Stimulated activated CD4-positive, alpha-beta T cell treated with anti-CD3 and anti-CD28 coated beads, Interleukin-12 subunit alpha, Interleukin-12 subunit beta, amount 100 ng/mL, for 24 hours (primary cell): ENCODE results near the gene CAMTA1.

Experiments
- DNase-seq, 2 experiments: peaks; one replicate each; pipeline ENCODE4 v3.0.0-alpha.2; 2020; ENCODE audit warnings: low read depth in 2 of 2

Gene CAMTA1

GRCh38 chr1:7610936-7611335 is 825.7 kb downstream of the CAMTA1 start:
- DNase-seq, result no peak

DNA sequence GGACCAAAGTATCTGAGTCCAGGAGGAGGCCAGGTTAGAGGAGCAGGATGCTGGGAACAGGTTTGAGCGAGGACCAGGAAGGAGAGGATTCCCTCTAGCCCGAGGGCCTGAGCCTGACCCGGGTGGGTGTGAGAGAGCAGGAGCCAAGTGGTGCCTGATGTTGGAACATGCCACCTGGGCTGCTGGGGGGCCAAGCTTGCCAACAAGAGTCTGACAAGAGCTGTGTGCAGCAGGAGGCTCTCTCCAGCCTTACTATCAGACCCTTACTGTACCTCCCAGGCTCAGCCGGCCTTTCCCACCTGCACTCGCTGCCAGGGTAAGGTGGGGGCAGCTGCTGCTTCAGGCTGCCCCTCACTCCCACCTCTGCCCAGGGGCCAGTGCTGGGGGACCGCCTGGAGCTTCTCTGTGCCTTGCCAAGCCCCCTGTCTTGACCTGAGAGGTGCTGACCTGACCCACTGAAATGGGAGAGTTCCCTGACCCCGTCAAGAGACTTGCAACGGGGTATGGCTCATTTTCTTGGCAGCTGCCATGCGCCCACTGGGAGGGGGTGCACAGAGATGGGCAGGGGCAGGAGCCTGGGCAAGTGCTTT is 826.3 kb downstream of the CAMTA1 start:
- no peak for DNase-seq

GRCh38 chr1:7613106-7613850 is 828.0 kb downstream of the CAMTA1 start:
- no peak for DNase-seq

GRCh38 chr1:7613851-7614205 is 828.6 kb downstream of the CAMTA1 start:
- no peak for DNase-seq

- DNase-seq, result no peak
These were observed 829.4 kb downstream of the CAMTA1 start for GRCh38 chr1:7614576-7615074.

DNA sequence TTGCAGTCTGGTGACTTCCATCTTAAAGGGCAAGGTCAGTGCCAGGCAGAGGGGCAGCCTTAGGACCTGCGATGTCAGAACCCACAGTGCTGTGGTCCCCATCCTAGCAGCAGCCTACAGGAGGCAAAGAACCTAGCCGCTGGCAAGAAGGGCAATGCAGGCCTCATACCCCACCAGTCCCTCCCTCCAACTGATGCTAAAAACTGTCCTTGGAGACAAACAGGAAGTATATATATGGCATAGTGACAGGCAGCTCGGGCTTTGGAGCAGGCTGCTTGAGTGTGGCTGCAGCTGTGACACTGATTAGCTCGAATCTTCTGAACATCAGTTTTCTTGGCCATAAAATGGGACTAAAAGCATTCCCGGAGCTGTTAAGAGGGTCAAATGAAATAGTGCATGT is 829.9 kb downstream of the CAMTA1 start:
- DNase-seq, result no peak

- no peak for DNase-seq
These were observed 831.0 kb downstream of the CAMTA1 start for GRCh38 chr1:7616076-7616832.

DNA sequence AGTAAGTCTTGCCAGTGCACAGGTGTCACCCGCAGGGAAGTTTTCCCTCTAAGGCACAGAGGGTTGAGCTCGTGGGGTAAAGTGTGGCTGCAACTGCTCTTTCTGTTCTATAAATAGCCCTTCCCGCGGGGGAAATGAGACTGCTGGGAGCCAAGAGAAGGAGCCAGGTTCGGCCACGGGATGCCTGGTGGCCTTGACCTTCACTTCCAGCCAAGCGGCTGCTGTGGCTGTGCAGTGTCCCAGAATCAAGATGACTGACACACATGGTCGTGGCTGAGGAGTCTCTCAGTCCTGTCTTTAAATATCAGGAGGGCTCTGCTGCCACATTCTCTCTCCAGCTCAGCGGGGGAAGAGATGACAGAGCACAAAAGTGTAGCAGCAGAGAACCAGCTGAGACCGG is 831.7 kb downstream of the CAMTA1 start:
- DNase-seq, result no peak

DNA sequence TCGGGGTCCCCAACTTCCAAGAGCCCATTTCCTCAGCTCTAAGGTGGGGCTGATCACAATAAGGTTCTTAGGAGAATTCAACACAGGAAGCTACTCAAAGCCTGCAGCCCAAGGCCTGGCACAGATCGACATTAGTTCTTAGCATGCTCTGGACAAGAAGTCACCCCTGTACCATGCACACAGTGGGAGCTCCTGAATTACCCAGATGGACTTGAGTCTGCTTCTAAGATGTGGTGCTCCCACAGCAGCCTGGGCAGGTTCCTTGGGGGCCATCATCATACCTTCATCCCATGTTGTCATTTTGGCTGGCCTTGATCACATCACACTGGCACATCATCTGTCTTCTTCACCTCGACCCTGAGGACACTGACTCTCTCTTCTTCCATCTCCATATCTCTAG is 832.6 kb downstream of the CAMTA1 start:
- DNase-seq, result no peak

GRCh38 chr1:7620196-7620595 is 834.9 kb downstream of the CAMTA1 start:
- DNase-seq, result no peak

DNA sequence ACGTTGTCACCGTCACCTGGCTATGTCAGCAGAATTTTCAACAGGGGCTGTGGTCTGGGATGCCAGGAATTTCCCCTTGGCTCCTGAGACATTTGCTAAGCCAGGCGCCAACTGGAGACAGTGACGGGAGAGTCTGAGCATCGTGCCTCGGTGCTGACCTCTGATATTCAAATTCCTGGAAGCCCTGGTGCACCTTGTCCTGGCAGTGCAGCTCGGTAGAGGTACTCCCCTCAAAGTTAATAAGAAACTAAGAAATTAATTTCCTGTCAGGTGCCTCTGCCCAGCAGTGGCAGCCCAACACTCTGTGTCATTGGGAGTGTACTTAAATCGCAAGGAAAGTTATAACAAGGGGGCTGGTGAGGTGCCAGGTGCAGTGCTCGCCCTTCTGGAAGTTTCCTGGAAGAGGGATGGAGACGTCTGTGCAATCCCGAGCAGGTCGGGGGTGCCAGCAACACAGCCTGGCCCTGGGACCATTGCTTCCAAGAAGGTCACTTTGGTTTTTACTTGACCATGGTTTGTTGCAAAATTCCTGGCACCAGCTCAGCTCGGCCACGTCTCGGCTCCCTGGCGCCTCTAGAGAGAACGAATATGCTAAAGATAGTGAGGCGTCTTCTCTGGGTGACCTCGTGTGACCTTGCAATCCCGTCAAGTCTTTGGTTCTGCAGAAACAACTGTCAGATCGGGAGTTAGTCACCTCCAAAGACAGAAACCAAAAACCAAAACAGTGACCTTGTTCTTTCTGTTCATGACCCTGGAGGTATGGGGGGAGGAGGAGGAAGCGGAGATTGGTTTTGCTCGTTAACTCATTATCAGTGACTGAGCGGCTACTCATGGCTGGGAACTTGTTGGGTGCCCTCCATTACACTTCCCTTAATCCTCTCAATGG is 836.3 kb downstream of the CAMTA1 start:
- DNase-seq, result no peak

DNA sequence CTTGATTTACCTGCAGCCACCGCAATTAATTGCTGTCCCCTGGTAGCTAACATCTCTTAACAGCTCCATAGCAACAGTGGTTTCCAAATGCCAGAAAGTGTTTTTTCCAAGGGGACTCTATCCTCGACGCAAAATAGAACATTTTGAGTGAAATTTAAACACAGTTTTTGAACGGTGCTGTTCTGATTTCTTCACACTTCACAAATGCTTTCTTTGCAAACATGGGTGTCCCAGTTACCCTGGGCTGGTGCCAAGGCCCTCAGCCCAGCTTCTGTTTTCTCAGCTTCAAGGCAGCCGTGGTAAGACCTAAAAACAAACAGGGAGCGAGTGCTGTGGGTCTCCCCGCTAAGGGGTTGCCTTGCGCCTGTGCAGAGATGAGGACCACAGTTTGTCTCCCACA is 838.6 kb downstream of the CAMTA1 start:
- DNase-seq, result no peak

DNA sequence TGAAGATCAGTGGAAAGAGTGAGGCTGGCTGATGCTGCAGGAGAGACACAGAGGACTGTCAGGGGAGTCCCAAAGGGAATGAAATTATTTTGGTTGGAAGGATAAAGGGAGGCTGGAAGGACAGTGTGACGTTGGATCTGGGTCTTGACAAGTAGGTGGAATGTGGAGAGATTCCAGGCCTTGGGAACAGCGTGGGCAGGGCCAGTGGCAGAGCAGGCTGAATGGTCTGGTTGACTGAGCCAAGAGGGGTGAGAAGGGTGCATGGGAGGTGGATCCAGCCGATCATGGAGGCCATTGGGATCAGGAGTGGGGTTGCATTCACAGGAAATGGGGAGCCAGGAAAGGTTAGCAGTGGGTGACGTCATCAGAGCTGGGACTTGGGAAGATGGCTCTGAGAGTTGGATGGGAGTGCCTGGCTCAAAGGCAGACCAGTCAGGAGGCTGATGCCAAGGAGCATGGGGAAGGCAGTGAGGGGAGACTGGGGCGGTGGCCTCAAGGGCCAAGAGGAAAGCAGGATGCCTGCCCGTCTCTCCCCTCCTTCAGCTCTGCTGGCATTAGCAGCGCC is 839.6 kb downstream of the CAMTA1 start:
- DNase-seq, result no peak

DNA sequence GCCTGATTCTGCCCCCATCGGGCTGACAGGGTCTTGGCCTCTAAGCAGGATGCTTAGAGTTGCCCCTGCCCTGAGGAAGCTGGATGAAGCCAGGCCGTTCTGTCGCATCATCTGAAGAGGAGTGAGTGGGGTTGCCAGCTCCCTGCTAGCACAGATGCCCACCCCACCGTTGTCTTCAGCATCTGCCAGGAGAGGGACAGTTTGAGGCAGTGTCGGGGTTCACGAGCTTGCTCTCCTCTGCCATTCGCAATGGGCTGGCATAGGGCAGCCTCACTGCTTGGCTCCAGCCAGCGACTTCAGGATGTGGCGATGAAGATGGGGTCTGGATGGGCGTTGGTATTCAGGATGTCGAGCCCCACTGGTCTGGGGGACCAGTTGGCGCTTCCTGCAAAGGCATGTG is 840.1 kb downstream of the CAMTA1 start:
- DNase-seq, result no peak

- DNase-seq, result no peak
These were observed 843.0 kb downstream of the CAMTA1 start for GRCh38 chr1:7628273-7628672.

- no peak for DNase-seq
These were observed 843.8 kb downstream of the CAMTA1 start for GRCh38 chr1:7629011-7629410.

- no peak for DNase-seq
These were observed 844.4 kb downstream of the CAMTA1 start for GRCh38 chr1:7629465-7630195.

- DNase-seq, result no peak
These were observed 845.1 kb downstream of the CAMTA1 start for GRCh38 chr1:7630378-7630777.

DNA sequence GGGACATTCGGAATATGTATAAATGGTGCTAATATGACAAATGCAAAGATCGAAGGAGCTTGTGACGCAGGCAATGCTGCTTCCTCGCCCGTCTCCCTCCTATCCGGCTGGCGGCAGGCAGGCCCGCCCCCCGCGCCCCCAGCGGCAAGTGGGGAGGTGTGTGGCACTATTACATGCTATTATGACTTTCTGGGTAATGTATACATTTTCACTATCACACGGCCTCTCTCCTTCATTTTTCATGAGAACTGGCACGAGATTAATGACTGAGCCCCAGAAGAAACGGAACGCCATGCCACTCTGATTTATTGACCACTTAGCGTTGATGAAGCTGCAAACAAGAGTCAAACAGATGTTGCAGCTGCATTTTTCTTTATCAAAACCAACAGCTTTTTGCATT is 846.9 kb downstream of the CAMTA1 start:
- DNase-seq, result no peak

DNA sequence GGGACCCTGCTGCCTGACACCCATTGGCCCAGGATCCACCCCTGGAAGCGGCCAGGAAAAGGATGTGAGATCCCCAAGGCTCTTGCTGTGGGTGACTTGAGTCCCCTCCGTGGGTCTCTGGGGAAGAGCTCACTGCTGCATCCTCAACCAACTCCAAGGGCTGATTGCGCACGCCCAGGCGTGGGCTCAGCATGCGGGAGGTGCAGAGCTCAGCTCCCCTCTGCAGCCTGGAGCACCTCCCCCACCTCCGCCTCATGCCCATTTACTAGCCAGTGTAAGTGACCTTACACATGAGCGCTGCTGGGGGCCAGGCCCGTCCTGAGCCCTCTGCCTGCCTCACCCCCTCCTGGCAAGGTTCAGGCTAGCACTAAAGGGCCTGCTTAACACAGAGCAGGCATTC is 847.4 kb downstream of the CAMTA1 start:
- DNase-seq, result no peak
